HUES48 (cell line): Measurements from ENCODE around the gene CWC25.
A peak's percentile ranks its signal among the peaks of the same experiment; 100 is the strongest.

Experiments used
- H3K27ac ChIP-seq: one replicate; pipeline ENCODE4 v1.7.0; 2013; ENCODE audit warnings: low read depth, low read length, inconsistent platforms
- H3K27me3 ChIP-seq: 2 replicates; pipeline ENCODE4 v1.6.1; 2013; ENCODE audit warnings: mild to moderate bottlenecking, low read length; ENCODE audit not compliant: control insufficient read depth, insufficient read depth
- H3K36me3 ChIP-seq: 2 replicates; pipeline ENCODE4 v1.6.1; 2013; ENCODE audit warnings: low read length; ENCODE audit not compliant: control insufficient read depth, insufficient read depth
- H3K4me1 ChIP-seq: 2 replicates; pipeline ENCODE4 v1.6.1; 2013; ENCODE audit warnings: mild to moderate bottlenecking, low read length; ENCODE audit not compliant: control insufficient read depth, insufficient read depth
- H3K4me3 ChIP-seq: 2 replicates; pipeline ENCODE4 v1.5.1; 2013; ENCODE audit warnings: mild to moderate bottlenecking, low read depth, low read length
- H3K9ac ChIP-seq: 2 replicates; pipeline ENCODE4 v1.6.1; 2013; ENCODE audit warnings: mild to moderate bottlenecking, low read depth, low read length, moderate library complexity
- H3K9me3 ChIP-seq: 2 replicates; pipeline ENCODE4 v1.6.1; 2013; ENCODE audit warnings: low read length; ENCODE audit not compliant: control insufficient read depth, insufficient read depth

CWC25 gene

GRCh38 chr17:38824899-38825761 is at the start of gene CWC25:
CWC25 (minus strand) TSS chr17:38825321; CDS start chr17:38825183, 138 bp downstream.
- no peaks in the 10 kb centered on the region for H3K9me3 ChIP-seq
- H3K36me3 ChIP-seq: peaks cover 11% of the 10 kb centered on the region
- peak within 1 kb of the TSS; percentile 86 for H3K4me3 ChIP-seq
- H3K27ac ChIP-seq: peak within 1 kb of the TSS; percentile 99
- H3K4me1 ChIP-seq: no peaks in the 10 kb centered on the region; the same call in 1 of the 2 replicates
- peak within 1 kb of the TSS; percentile 98 for H3K9ac ChIP-seq
- no peaks in the 10 kb centered on the region for H3K27me3 ChIP-seq

- no peak overlapping the region for H3K4me3 ChIP-seq
Measured at GRCh38 chr17:38873640-38874380, 48.7 kb upstream of the CWC25 start.

GRCh38 chr17:38872671-38873385 is 47.7 kb upstream of the CWC25 start:
- H3K9ac ChIP-seq: no peak overlapping the region
- peaks cover 57% of the 10 kb centered on the region for H3K4me1 ChIP-seq
- no peak overlapping the region for H3K4me3 ChIP-seq
- no peaks in the 10 kb centered on the region for H3K27me3 ChIP-seq
- no peaks in the 10 kb centered on the region for H3K9me3 ChIP-seq
- no peak overlapping the region for H3K27ac ChIP-seq
- H3K36me3 ChIP-seq: peaks cover 7% of the 10 kb centered on the region

More at GRCh38 chr17:38873640-38874380, 48.7 kb upstream of the CWC25 start:
- H3K36me3 ChIP-seq: peaks cover 17% of the 10 kb centered on the region
- H3K9ac ChIP-seq: no peak overlapping the region
- no peaks in the 10 kb centered on the region for H3K27me3 ChIP-seq
- H3K4me1 ChIP-seq: peaks cover 61% of the 10 kb centered on the region
- no peaks in the 10 kb centered on the region for H3K9me3 ChIP-seq
- peak overlapping the region; percentile 28 for H3K27ac ChIP-seq

GRCh38 chr17:38872027-38872511 is 46.9 kb upstream of the CWC25 start:
- Histone ChIP-seq H3K27me3 (no peaks in the 10 kb centered on the region), H3K4me3 (peak overlapping the region; percentile 100; the same call in 1 of the 2 replicates), H3K9me3 (no peaks in the 10 kb centered on the region), H3K9ac (no peak overlapping the region; the same call in 1 of the 2 replicates), H3K36me3 (peaks cover 6% of the 10 kb centered on the region), H3K4me1 (peaks cover 50% of the 10 kb centered on the region), H3K27ac (peak overlapping the region; percentile 85)

- peak overlapping the region; percentile 47 for H3K9ac ChIP-seq
- H3K4me1 ChIP-seq: peaks cover 49% of the 10 kb centered on the region
- peak overlapping the region; percentile 100 for H3K4me3 ChIP-seq
- H3K27me3 ChIP-seq: no peaks in the 10 kb centered on the region
- H3K27ac ChIP-seq: peak overlapping the region; percentile 85
- peaks cover 6% of the 10 kb centered on the region for H3K36me3 ChIP-seq
- H3K9me3 ChIP-seq: no peaks in the 10 kb centered on the region
Measured at GRCh38 chr17:38871247-38872015, 46.3 kb upstream of the CWC25 start.

- peaks cover 6% of the 10 kb centered on the region for H3K36me3 ChIP-seq
- H3K27ac ChIP-seq: peak overlapping the region; percentile 96
- peaks cover 48% of the 10 kb centered on the region for H3K4me1 ChIP-seq
- peak overlapping the region; percentile 89 for H3K9ac ChIP-seq
- no peaks in the 10 kb centered on the region for H3K9me3 ChIP-seq
- H3K27me3 ChIP-seq: no peaks in the 10 kb centered on the region
- H3K4me3 ChIP-seq: peak overlapping the region; percentile 100
Measured at GRCh38 chr17:38870259-38871165, 45.4 kb upstream of the CWC25 start.

- peak within 1 kb of the TSS; percentile 96 for H3K27ac ChIP-seq
- peaks cover 40% of the 10 kb centered on the region for H3K4me1 ChIP-seq
- no peaks in the 10 kb centered on the region for H3K27me3 ChIP-seq
- H3K9ac ChIP-seq: peak within 1 kb of the TSS; percentile 89
- peaks cover 6% of the 10 kb centered on the region for H3K36me3 ChIP-seq
- H3K9me3 ChIP-seq: no peaks in the 10 kb centered on the region
- peak within 1 kb of the TSS; percentile 100 for H3K4me3 ChIP-seq
Measured at GRCh38 chr17:38869526-38870258, 44.6 kb upstream of the CWC25 start, which contains the start of gene LASP1. LASP1 (plus strand) TSS chr17:38870058; CDS start chr17:38870190, 132 bp downstream.

- Histone ChIP-seq H3K9me3 (no peaks in the 10 kb centered on the region), H3K4me1 (peaks cover 34% of the 10 kb centered on the region), H3K4me3 (peak overlapping the region; percentile 100), H3K27me3 (no peaks in the 10 kb centered on the region), H3K9ac (peak overlapping the region; percentile 76), H3K27ac (peak overlapping the region; percentile 96), H3K36me3 (peaks cover 3% of the 10 kb centered on the region)
Measured at GRCh38 chr17:38868817-38869525, 43.9 kb upstream of the CWC25 start.
